CD1c-positive myeloid dendritic cell (primary cell): ENCODE measurements around the gene SYT12.
A peak's percentile ranks its signal among the peaks of the same experiment; 100 is the strongest.
"Not testable (repeated sequence)": the region's sequence is repeated elsewhere in the genome, so short reads cannot be mapped to it uniquely, and the experiment has no call there.

Experiments
- DNase-seq: peaks from one replicate; pipeline ENCODE4 v3.0.0-alpha.2; 2016; ENCODE audit errors: extremely low spot score

Gene SYT12, protein sequence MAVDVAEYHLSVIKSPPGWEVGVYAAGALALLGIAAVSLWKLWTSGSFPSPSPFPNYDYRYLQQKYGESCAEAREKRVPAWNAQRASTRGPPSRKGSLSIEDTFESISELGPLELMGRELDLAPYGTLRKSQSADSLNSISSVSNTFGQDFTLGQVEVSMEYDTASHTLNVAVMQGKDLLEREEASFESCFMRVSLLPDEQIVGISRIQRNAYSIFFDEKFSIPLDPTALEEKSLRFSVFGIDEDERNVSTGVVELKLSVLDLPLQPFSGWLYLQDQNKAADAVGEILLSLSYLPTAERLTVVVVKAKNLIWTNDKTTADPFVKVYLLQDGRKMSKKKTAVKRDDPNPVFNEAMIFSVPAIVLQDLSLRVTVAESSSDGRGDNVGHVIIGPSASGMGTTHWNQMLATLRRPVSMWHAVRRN

DNA sequence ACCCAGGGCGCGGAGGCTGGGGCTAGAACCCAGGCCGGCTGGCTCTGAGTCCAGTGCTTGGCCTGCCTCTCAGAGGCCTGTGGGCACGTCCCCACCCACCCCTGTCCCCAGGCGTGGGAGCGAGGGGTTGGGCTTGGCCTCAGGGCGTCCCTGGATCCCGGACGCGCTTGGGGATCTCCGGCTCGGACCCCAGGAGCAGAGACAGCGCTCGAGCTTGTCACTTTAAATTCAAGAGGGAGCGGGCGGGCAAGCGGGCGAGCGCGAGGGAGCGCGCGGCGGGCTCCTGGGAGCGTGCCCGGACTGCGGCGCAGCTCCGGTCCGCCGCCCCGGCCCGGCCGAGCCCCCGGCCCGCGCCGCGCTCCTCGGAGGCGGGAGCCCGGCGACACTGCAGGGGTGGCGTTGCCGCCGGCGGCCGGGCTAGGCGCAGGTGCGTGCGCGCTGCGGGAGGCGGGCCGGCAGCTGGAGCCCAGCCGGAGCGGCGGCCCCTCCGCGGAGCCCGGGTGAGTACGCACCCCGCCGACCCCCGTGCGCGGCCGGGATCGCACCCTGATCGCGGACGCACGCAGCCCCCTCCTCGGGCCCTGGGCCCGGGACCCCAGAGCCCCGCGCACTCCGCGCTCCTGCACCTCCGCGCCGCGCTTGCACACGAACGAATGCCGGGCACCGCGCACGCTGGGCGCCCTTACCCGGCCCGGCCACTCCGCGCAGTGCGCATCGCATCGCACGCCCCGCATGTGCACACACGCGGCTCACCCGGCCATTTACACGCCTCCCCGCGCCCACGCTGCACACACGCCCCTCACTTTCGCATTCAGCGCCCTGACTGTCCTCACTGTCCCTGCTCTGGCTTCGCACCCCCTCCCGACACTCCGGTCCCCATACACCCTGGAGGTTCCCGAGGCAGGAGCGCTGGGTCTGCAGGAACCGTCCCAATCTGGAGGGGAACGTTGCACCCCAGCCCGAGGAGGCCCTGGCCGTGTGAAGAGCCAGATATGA lies at the start of gene SYT12:
Gene SYT12, plus strand, starts transcription at position 174 of the 996 bp plus-strand sequence. CDS start 7,011 bp downstream, outside the sequence.
- peak; percentile 18 for DNase-seq

DNA sequence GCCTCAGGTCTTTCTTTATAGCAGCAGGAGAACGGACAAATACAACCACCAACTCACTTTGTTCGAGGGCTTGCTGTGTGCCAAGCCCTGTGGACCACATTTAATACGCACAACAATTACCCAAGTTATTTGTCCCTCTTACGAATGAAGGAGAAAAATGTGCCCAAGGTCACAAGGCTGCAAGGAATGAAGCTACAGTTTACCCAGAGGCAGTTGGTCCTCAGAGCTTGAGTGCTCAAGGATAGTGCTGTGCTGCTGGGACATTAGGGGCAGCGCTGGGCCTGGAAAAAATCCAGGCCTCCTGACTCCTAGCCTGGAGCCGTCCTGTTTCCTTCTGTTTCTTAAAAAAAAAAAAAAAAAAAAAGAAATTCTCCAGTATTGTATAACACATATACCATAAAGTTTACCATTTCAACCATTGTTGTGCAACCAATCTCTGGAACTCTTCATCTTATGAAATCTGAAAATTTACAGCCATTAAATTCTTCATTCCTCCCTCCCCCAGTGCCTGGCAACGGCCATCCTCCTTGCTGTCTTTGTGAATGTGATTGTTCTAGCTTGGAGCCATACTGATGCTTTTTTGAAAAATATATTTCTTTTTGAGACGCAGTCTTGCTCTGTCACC lies 48.9 kb upstream of the SYT12 start:
- no peak for DNase-seq

DNA sequence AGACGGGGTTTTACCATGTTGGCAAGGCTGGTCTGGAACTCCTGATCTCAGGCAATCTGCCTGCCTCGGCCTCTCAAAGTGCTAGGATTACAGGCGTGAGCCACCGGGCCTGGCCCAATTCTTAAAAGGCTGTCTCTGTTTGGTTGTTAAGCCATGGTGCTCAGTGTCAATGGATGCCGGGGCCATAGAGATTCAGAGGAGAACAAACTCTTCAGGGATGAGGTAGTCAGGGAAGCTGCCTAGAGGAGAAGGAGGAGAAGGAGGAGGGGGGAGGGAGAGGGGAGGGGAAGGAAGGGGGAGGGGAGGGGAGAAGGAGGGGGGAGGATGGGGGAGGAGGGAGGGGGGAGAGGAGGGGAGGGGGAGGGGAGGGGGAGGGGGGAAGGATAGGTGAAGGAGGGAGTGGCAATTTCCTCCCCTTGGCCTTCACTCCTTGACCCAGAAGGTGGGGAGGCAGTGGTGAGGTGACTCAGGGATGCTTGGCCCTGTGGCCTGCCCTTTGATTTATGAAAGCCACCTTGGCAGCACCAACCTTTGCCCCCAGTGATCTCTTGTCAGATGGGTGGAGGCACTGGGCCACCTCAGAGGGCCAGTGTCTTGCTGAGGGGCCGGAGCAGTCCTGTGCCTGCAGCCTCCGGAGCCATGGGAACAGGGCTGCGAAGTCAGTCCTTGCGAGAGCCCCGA lies 48.1 kb upstream of the SYT12 start, which contains the start of gene C11orf86:
Gene C11orf86, plus strand, starts transcription at position 581 of the 681 bp plus-strand sequence. Its CDS starts 59 bp downstream, at position 640.
- DNase-seq, result no peak

DNA sequence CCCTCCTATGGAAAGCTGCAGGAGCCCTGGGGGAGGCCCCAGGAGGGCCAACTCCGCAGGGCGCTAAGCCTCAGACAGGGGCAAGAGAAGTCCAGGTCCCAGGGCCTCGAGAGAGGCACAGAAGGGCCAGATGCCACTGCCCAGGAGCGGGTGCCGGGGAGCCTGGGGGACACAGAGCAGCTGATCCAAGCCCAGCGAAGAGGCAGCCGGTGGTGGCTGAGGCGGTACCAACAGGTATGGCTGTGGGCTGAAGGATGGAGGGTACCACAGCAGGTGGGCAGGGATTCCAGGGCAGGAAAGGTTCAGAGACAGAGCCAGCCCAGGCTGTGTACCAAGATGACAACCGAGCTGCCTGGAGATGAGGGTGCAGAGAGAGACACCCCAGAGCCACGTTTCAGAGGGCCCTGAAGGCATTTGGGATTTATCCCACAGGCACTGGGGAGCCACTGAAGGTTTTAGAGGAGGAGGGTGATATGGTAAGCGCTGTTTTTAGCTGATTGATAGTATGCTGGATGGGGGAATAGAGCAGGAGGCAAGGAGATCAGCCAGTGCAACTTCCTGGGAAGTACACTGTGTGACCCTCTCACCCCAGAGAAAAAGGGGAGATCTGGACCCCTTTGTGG lies 47.4 kb upstream of the SYT12 start:
- no peak for DNase-seq

DNA sequence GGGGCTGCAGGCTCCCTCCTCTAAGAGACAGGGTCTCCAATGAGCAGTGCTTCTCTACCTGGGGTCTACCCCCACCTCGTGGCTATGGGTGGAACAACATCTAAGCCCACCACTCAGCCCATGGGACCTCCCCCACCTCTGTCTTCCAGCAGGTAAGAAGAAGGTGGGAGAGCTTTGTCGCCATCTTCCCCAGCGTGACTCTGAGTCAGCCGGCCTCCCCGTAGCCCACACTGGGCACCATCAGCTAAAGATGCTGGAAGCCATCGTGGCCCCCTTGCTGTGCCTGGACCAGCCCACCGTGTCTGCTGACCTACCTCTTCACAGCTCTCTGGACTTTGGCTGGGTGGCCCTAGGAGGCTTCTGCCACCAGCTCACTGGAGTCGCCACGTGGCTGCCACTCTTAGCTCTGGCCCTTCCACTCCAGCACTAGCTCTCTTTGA lies 46.9 kb upstream of the SYT12 start:
- peak; percentile 14 for DNase-seq

DNA sequence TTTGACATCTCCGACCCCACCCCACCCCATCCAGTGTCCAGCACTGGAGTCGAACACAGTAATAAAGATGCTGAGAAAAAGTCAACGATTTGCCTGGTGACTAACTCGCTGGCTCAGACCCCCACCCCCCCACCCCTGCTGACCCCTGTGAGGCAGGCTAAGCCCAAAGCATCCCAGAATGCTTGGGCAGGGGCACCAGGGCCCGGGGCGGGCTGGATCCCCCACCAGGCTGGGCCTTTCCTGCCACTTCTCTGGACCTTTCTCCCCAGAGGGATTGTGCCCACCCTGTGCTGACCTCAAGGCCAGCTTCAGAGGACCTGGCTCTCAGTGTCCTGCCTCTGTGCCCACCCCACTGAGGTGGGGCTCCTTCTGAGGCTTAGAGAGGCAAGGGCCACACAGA lies 46.0 kb upstream of the SYT12 start:
- DNase-seq, result no peak

DNA sequence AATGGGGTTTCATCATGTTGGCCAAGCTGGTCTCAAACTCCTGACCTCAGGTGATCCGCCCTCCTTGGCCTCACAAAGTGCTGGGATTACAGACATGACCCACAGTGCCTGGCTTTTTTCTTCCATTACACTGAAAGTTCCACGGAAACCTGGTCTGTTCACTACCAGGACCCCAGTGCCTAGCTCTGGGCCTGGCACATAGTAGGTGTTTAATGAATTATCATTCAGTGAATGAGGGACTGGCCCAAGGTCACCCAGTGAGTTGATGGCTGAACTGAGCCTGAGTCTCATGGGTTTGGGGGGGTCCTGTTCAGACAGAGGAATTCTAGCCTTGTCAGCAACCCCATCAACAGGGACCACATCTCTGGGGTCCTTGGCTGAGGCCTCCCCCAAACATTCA lies 44.7 kb upstream of the SYT12 start:
- DNase-seq, result no peak

DNA sequence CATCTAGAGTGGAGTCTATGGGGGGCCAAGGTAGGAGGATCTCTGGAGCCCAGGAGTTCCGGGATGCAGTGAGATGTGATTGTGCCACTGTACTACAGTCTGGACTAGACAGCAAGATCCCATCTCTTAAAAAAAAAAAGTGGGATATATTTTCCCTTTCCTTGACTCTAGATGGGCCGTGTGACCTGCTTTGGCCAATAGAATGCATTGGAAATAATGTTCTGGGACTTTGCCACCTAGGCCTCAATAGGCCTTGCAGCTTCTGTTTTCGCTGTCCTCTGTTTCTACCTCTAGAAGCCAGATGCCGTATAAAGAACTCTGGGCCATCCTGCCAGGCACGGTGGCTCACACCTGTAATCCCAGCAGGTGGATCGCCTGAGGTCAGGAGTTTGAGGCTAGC lies 44.2 kb upstream of the SYT12 start:
- DNase-seq, result no peak

DNA sequence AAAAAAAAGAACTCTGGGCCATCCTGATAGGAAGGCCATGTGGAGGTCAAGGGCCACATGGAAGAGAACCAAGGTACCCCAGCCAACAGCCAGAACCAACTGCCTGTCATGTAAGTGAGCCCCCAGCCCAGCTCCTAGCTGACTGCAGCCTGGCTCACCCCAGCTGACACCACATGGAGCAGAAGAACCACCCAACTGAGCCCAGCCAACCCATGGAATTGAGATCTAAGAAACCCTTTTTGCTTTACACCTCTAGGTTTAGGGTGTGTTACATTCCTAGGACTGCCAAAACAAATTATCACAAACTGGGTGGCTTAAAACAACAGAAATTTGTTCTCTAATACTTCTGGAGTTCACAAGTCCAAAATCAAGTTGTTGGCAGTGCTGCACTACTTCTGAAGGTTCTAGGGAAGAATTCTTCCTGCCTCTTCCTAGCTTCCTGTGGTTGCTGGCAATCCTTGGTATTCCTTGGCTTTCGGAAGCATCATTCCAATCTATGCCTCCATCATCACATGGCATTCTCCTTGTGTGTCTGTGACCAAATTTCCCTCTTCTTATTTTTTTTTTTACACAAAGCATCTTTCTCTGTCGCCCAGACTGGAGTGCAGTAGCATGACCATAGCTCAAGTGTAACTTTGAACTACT lies 43.5 kb upstream of the SYT12 start:
- DNase-seq, result no peak

DNA sequence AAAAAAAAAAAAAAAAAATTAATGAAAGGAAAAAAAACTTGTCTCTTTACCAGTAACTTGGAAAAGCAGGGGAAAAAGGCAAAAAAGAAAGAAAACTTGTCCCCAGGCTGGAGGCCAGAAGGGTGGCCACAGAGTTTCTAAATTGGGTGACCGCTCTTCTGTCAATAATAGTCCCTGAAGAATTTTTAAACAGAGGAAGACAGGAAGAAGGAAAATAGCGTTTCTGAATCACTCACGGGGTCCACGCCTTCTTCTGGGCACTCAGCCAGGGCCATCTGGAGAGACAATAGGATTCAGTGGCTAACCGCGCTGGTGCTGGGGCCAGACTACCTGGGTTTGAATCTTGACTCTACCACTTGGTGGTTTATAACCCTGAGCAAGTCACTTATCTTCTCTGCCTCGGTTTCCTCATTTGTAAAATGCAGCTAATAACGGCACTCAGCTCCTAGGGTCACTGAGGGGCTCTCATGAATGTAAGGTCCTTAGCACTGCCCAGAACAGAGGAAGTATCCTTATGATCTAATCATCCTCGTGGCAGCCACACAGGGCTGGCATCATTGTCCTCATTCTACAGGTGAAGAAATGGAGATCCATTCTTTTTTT lies 40.9 kb upstream of the SYT12 start:
- DNase-seq, result peak; percentile 62

DNA sequence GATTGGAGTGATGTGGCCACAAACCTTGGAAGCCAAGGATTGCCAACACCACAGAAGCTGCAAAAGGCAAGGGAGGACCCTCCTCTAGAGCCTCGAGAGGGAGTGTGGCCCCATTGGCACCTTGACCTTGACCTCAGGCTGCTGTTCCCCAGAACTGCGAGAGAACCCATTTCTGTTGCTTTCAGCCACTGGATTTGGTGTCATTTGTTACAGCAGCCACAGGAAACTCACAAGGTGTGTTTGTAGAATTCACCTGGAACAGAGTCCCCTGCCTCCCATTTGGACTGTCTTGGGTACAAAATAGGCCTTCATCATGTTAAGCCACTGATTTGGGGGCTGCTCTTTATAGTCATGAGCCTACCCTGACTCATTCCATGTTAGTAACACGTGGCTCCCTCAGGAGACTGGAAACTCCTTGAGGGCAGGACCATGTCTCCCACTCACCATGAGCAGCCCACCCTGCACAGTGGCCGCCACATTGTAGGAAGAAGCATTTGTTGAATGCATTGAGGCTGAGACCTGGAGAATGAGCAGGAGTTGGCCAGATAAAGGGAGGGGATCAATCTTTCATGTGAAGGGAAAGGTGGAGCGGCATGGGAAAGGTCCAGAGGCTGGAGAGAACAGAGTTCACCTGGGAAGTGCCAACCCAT lies 39.5 kb upstream of the SYT12 start:
- no peak for DNase-seq

DNA sequence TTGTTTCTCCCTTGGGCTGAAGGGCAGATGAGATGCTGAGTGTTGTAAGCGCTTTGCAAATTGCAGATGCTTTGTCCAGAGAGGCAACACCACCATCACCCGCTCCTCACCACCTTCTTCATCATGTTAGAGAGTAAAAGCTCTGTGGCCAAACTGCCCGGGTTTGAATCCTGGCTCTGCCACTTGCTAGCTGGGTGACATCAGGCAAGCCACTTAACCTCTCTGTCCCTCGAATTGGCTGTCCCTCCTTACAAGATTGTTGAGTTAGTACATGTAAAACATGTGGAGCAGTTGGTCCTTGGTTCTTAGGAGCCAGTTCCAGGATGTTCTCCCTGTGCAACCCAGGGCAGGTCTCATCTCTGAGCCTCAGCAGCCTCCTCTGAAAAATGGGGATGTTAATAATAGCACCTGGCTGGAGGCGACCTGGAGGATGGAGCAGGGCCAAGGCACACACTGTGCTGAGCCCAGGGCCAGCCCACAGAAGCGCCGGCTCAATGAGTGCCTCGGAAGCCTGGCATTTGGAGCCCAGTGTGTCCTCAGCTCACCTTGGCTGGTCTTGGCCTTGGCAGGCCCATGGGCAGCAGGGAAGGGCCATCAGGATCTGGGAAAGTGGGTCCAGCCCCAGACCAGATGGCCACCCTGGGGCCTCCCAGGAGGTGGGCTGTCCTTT lies 37.3 kb upstream of the SYT12 start:
- no peak for DNase-seq

DNA sequence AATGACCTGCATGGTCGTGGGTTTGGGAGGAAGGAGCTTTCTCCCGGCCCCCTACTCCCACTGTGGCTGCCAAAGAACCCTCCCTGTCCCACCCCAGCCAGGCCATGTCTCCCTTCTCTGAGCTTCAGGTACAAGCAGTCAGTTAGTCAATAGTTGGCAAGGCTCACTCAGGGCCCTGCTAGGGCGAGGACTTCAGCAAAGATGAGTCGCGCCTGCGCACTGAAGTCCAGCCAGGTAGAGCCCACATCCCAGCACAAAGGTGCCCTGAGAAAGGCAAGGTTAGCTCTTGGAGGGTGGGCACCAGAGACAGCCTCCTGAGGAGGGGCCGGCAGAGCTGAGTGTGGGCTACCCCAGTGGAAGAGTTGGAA lies 36.8 kb upstream of the SYT12 start:
- no peak for DNase-seq

DNA sequence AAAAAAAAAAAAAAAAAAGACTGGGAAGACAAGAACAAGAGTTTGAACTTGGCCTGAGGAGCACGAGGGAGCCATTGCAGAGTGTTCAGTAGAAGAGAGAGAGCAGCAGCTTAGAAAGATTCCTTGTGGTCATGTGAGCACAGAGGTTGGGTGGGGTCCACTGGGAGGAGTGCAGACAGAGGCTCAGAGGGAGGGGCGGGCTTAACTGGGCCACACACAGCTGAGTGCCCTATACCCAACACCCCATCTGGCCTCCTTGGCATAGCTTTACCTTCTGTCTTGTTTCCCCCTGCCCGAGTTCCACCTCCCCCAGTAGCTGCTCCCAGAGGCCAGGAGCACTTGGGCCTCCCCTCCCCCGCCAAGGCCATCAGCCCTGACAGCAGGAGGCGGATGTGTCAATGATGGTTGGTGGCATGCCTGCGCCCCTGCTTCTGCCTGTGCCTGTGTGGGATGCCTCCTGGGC lies 35.7 kb upstream of the SYT12 start:
- no peak for DNase-seq

DNA sequence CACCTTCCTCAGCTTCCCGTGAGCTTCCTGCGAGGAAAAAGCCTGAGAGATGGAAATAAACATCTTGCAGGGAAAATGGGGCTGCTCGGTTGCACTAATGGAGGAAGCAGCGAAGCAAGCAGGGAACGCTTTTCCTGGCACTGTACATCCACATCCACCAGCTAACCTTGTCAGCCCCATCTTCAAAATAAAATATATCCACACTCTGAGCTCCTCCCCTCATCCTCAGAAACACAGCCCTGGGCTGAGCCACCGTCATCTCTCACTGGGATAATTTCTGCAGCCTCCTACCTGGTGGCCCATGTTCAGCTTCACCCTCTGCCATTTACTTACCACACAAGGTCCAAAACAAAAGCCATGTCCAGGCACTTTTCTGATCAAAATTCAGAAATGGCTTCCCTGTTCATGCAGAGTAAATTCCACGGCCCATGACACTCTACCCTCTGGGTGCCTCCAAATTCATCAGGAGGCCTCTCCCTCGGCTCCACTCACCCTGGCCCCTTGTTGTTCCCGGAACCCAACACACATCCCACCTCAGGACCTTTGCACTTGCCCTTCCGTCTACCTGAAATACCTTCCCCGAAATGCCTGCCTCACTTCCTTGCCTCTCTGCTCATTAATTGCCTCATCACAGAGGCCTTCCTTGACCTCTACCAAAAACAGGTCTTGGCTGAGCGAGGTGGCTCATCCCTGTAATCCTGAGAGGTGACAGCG lies 34.9 kb upstream of the SYT12 start:
- DNase-seq, result no peak

DNA sequence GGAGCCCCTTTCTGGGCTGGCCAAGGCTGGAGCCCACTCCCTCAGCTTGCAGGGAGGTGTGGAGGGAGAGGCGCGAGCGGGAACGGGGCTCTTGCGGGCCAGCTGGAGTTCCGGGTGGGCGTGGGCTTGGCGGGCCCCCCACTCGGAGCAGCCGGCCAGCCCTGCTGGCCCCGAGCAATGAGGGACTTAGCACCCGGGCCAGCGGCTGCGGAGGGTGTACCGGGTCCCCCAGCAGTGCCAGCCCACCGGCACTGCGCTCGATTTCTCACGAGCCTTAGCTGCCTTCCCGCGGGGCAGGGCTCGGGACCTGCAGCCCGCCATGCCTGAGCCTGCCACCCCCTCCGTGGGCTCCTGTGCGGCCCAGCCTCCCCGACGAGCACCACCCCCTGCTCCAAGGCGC lies 34.2 kb upstream of the SYT12 start:
- DNase-seq, result not testable (repeated sequence)

DNA sequence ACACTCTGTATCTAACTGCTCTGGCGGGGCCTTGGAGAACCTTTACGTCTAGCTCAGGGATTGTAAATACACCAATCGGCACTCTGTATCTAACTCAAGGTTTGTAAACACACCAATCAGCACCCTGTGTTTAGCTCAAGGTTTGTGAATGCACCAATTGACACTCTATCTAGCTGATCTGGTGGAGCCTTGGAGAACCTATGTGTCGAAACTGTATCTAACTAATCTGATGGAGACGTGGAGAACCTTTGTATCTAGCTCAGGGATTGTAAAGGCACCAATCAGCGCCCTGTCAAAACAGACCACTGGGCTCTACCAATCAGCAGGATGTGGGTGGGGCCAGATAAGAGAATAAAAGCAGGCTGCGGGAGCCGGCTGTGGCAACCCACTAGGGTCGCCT lies 33.6 kb upstream of the SYT12 start:
- not testable (repeated sequence) for DNase-seq

DNA sequence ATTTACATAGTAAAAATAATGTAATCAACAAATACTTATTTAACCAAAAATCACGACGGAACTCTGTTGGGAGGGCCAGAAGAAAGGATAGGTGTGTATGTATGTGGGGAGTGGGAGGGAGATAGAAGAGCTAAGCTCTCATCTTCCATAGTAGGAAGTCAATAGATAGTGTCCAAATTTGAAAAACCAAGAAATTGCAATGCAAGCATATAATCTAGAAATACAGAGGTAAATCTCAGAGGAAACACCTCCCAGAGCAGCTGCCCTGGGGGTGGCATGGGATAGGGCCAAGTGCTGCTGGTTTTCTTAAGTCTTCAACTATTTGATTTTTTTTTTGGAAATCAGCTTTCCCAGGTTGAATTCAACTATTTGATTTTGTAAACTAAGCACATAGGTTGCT lies 30.9 kb upstream of the SYT12 start:
- no peak for DNase-seq
